ENCODE measurements around the gene LSAMP.

The LSAMP gene

DNA sequence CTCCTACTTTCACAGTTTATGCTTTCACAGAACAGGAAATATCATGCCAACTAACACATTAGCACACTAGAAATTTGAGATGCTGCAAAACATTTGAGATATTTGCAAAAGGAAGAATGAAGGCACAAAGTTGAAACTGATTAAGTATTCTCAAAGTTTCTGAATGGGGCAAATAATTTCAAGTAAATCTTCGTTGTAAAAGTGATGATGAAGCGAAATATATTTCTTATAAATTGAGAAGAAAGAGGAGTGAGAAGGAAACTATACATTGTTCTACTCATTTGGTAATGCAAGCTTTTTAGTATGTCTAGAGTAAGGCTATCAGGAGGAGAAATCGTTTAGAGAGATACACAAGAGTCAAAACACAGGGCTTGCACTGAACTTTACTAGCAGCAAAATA, 24.3 kb upstream of the LSAMP start:
- no peak for TF ChIP-seq EZH2phosphoT487 (IDR thresholded peaks at IDR 0.05; ENCODE audit: low read depth)
- TF ChIP-seq, protein P1, sequence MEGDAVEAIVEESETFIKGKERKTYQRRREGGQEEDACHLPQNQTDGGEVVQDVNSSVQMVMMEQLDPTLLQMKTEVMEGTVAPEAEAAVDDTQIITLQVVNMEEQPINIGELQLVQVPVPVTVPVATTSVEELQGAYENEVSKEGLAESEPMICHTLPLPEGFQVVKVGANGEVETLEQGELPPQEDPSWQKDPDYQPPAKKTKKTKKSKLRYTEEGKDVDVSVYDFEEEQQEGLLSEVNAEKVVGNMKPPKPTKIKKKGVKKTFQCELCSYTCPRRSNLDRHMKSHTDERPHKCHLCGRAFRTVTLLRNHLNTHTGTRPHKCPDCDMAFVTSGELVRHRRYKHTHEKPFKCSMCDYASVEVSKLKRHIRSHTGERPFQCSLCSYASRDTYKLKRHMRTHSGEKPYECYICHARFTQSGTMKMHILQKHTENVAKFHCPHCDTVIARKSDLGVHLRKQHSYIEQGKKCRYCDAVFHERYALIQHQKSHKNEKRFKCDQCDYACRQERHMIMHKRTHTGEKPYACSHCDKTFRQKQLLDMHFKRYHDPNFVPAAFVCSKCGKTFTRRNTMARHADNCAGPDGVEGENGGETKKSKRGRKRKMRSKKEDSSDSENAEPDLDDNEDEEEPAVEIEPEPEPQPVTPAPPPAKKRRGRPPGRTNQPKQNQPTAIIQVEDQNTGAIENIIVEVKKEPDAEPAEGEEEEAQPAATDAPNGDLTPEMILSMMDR (IDR thresholded peaks at IDR 0.05; ENCODE audit: low read depth, low read length) = no peak
- no peak overlapping the region for H3K9ac ChIP-seq (ENCODE audit: low read length)
- H3K4me2 ChIP-seq (ENCODE audit: low read length) = no peak overlapping the region

DNA sequence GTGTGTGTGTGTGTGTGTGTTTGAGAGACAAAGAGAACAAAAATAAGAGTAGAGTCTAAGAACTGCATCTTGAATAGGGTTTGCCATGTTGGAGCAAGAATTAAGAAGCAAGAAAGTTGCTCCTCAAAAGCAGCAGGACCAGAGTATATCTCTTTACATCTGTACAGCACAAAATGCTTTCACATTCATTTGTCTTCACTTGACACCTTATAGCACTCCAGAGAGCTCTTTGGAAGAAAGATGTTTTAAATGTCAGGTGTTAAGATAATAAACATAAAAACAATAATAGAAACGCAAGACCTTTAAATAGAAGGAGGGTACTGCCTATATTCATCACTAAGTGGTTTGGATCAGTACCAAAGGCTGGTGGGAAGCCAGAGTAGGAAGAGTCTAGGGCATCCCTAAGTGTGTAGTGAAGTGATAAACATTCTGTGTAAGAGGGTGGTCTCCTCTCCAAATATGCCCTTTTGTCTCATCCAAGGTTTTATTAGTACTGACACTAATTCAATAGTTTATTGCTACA, 19.1 kb upstream of the LSAMP start:
- TF ChIP-seq, protein P1 (IDR thresholded peaks at IDR 0.05; ENCODE audit: low read depth, low read length) = no peak
- TF ChIP-seq EZH2phosphoT487 (IDR thresholded peaks at IDR 0.05; ENCODE audit: low read depth) = no peak
- Histone ChIP-seq H3K4me1 (ENCODE audit: low read length) (no peaks in the 10 kb centered on the region), H3K4me2 (ENCODE audit: low read length) (no peak overlapping the region), H2AFZ (ENCODE audit: low read depth, low read length) (no peak overlapping the region), H4K20me1 (ENCODE audit: insufficient read depth, low read length) (no peaks in the 10 kb centered on the region), H3K9me3 (ENCODE audit: insufficient read depth, low read length) (no peaks in the 10 kb centered on the region), H3K4me3 (ENCODE audit: low read length) (no peak overlapping the region), H3K79me2 (ENCODE audit: low read length) (no peaks in the 10 kb centered on the region), H3K9ac (ENCODE audit: low read length) (no peak overlapping the region), H3K27ac (ENCODE audit: low read length) (no peak overlapping the region), H3K36me3 (replicated peaks; ENCODE audit: low read depth, low read length) (no peaks in the 10 kb centered on the region), H3K27me3 (ENCODE audit: low read depth, low read length) (no peaks in the 10 kb centered on the region)

More for the DNA sequence above, 24.3 kb upstream of the LSAMP start:
- H3K9me3 ChIP-seq (ENCODE audit: insufficient read depth, low read length) = no peaks in the 10 kb centered on the region
- no peaks in the 10 kb centered on the region for H4K20me1 ChIP-seq (ENCODE audit: insufficient read depth, low read length)
- no peak overlapping the region for H3K4me3 ChIP-seq (ENCODE audit: low read length)
- no peaks in the 10 kb centered on the region for H3K27me3 ChIP-seq (ENCODE audit: low read depth, low read length)
- H3K27ac ChIP-seq (ENCODE audit: low read length) = no peak overlapping the region
- H3K79me2 ChIP-seq (ENCODE audit: low read length) = no peaks in the 10 kb centered on the region
- no peaks in the 10 kb centered on the region for H3K4me1 ChIP-seq (ENCODE audit: low read length)
- no peaks in the 10 kb centered on the region for H3K36me3 ChIP-seq (replicated peaks; ENCODE audit: low read depth, low read length)
- H2AFZ ChIP-seq (ENCODE audit: low read depth, low read length) = no peak overlapping the region

DNA sequence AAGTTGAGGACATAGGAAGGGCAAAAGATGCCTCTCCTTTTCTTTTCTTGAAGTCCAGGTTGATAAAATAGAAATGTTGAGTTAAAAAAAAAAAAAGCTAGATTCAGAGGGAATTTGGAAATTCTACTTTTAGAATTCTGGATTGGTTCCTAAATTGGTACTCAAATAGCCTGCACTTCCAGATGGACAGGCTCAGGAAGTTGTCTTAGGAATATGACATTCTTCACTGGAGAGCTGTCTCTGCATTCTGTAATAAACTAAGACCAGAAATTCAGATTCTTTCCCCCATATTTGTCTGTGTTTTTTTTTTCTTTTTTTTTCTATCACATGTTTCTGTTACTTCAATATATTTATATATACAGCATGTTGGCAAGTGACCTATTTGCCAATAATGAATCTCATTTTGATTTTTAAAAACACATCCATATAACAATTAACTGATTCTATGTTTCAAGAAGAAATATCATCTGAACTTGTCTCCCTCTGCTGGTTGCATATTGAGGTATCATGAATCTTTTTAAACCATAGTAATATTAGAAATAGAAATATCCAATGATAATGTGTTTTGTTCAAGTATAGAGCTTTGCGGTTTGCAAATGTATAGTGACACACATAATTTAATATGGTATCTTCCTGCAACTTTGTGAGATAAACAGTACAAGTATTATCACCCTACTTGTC, 8.5 kb upstream of the LSAMP start:
- Histone ChIP-seq H4K20me1 (ENCODE audit: insufficient read depth, low read length) (no peaks in the 10 kb centered on the region), H3K4me1 (ENCODE audit: low read length) (no peaks in the 10 kb centered on the region), H3K9ac (ENCODE audit: low read length) (no peak overlapping the region), H3K4me2 (ENCODE audit: low read length) (no peak overlapping the region), H2AFZ (ENCODE audit: low read depth, low read length) (no peak overlapping the region), H3K27me3 (ENCODE audit: low read depth, low read length) (no peaks in the 10 kb centered on the region), H3K79me2 (ENCODE audit: low read length) (no peaks in the 10 kb centered on the region), H3K27ac (ENCODE audit: low read length) (no peak overlapping the region), H3K4me3 (ENCODE audit: low read length) (no peak overlapping the region), H3K36me3 (replicated peaks; ENCODE audit: low read depth, low read length) (no peaks in the 10 kb centered on the region), H3K9me3 (ENCODE audit: insufficient read depth, low read length) (no peaks in the 10 kb centered on the region)
- no peak for TF ChIP-seq EZH2phosphoT487 (IDR thresholded peaks at IDR 0.05; ENCODE audit: low read depth)
- TF ChIP-seq, protein P1 (IDR thresholded peaks at IDR 0.05; ENCODE audit: low read depth, low read length) = peak; percentile 37

DNA sequence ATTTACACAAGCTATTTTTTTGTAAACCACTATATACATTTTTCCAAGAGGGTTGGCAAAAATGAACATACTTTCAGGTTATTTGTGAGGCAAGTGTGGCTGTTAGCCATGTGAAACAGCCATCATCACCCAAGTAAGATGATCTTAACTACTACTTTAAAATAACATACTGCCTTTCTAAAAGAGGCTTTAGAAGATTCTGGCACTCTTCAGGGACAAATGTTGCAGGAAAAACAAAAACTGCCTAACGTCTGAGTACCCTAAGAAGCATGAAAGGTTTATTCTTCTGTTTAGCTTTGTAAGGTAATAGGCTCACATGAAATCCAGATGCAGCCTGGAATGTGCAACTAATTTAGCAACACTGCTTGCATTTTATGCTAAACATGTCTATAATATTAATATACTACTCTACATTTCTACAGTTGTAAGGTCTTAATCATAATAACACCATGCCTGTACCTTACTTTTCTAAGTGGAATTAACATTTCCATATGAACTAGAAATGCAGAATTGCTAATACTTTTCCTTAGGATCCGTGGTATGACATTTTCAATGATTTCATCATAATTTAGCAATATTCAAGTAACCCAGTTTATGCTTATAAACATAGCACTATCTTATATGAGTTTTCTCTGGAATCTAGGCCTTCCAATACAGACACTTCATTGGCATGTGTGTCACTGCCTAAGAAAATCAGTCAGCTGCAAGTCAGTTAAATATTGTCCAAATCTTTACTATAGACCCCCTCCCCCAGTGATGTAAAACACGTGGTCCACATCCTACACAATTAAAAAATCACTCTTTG, 4.5 kb upstream of the LSAMP start:
- no peak overlapping the region for H3K27ac ChIP-seq (ENCODE audit: low read length)
- H3K27me3 ChIP-seq (ENCODE audit: low read depth, low read length) = no peaks in the 10 kb centered on the region
- H4K20me1 ChIP-seq (ENCODE audit: insufficient read depth, low read length) = no peaks in the 10 kb centered on the region
- no peak overlapping the region for H3K9ac ChIP-seq (ENCODE audit: low read length)
- H3K4me2 ChIP-seq (ENCODE audit: low read length) = no peak overlapping the region
- no peaks in the 10 kb centered on the region for H3K4me1 ChIP-seq (ENCODE audit: low read length)
- H3K36me3 ChIP-seq (replicated peaks; ENCODE audit: low read depth, low read length) = no peaks in the 10 kb centered on the region
- no peak for TF ChIP-seq EZH2phosphoT487 (IDR thresholded peaks at IDR 0.05; ENCODE audit: low read depth)
- TF ChIP-seq, protein P1 (IDR thresholded peaks at IDR 0.05; ENCODE audit: low read depth, low read length) = no peak
- H3K79me2 ChIP-seq (ENCODE audit: low read length) = no peaks in the 10 kb centered on the region
- H3K4me3 ChIP-seq (ENCODE audit: low read length) = no peak overlapping the region
- no peaks in the 10 kb centered on the region for H3K9me3 ChIP-seq (ENCODE audit: insufficient read depth, low read length)
- no peak overlapping the region for H2AFZ ChIP-seq (ENCODE audit: low read depth, low read length)
